ENCODE results near the gene KCNH2.

Gene KCNH2

GRCh38 chr7:150904011-150904909 is 73.9 kb downstream of the KCNH2 start:
- no peak for DNase-seq (ENCODE audit: low read depth)

DNA sequence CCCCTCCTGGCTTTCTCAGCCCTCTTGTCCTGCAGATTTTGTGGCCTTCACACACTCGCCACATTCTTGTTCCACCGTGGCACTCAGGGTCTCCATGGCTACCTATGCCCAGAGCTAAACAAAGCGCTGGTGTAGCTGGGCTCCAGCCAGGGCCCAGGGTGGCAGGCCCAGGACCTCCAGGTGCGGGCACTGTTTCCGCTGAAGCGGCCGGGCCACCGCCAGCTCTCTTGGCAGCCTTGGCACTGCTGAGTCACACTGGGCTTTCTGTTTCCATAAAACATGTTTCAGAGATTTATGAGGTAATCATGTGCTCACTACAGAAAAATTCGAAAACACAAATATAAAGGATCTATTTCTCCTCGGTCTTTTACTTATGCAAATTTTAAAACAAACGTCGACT is 74.5 kb downstream of the KCNH2 start:
- no peak for DNase-seq (ENCODE audit: low read depth)

- DNase-seq (ENCODE audit: low read depth): no peak
Measured at GRCh38 chr7:150902078-150903033, 75.8 kb downstream of the KCNH2 start.

DNA sequence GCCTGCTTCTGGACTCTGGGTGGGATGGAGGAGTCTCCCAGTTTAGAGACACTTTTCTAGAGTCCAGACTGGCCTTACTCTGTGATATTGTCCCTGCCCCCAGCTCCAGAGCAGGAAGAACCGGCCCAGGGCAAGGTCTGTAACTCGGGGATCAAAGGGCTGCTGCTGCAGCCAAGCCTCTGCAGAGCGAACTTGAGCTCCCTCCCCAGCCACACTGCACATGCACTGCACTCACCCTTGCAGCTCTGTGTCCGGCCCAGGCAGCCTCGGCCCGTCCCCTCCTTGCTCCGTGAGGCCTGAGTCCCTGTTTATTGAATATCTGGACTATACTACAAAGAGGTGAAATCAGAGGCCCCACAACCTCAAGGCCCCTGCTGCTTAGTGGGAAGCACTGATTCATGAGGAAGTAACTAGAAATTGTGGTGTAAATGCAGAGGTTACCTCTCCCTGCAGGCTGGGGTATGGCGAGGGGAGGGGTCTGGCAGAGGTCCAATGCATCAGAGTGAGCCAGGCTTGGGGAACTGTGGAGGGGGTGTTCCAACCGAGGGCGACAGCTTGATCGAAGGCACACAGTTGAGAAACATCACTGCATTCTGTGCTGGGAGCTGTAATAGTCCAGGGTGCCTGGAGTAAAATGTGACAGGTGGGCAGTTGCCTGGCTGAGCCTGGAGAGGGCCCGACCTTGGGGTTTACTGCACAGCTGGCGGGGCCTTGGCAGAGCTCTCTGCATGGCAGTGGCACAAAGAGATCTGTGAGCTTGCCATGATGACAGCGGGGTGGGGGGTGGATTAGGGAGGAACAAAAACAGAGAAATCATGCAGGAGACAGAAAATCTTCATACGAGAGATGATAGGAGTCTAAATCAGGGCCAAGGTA is 76.7 kb downstream of the KCNH2 start:
- no peak for DNase-seq (ENCODE audit: low read depth)

DNA sequence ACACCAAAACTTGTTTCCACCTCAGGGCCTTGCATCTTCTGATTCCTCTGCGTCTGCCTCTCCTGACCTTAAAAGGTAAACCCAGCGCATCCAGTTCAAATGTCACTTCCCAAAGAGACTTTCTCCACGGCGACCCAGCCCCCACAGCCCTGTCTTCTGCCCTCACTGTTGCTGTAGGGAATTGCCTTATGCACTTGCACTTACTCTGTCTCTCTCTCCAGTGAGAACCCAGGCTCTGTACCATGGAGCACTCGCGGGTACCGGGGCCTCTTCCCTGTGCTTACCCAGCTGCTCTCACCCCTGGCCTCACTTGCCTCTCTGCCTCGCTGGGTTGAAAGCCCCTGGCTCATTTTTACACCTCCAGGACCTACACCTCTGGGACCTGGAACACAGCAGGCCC is 77.4 kb downstream of the KCNH2 start:
- DNase-seq (ENCODE audit: low read depth): no peak

DNA sequence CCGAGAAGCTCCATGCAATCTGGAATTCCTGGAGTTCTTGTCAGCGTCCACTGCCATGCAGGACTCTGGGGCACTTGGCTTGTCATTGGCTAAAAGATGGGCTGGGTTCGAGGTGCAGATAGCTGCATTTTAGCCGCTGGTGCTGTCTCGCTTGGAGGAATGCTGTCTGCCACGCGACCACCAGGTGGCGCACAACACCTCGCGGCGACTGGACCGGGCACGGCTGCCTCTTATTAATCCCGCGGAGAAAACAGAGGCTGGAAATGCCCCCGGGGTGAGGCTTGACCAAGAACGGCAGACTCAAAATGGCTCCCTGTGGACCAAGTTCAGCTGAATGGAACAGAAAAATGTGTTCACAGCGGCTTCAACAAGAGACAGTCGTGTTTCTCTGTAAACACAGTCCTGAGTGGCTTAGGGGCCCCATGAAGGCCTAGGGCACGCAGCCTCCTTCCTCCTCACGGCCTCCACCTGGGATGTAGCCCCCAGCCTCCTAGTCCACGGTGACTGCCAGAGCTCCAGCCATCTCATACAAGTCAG is 79.6 kb downstream of the KCNH2 start:
- DNase-seq (ENCODE audit: low read depth): peak; percentile 70

DNA sequence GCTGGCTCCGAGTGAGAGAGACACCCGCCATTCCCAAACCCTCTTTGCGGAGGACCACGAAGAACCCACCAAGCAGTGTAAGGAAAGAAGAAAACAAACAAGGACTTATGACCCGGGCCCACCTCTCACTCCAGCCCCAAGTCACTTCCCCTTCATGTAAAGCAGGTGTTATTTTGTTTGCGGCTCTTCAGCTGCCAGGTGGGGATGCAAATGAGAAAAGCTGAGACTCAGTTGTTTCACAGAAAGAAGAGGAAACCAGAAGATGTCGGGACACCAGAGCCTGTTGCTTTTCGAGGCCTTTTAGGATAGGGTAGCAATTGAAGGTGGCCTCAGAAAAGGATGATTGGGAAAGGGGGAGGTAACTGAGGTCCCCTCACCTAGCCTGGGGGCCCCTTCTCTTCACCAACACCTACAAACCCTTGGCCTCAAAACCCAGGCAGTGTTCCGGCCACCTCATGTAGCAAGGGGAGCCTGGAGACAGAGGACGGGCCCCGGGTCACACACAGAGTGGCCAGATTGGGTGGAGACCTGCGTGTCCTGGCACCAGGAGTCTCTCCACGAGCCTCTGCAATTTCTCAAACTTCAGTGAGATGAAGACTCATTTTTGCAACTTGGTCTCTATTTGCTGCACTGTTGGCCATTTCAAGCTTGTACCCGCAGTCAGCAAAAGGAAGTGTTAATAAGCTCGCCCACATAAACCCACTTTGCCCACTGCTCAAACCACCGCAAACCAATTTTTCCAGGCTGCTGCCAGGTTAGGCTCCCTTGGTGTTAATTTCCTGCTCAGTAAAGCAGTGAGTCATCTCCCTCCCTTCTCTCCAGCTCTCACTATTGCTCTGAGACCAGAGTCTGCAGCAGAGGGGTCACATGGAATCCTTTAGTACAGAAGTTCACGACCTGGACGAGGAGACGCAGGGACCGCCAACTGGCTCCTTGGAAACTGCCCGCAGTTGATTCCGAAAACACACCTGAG is 80.3 kb downstream of the KCNH2 start:
- DNase-seq (ENCODE audit: low read depth): peak; percentile 12

- DNase-seq (ENCODE audit: low read depth): no peak
Measured at GRCh38 chr7:150896562-150897209, 81.4 kb downstream of the KCNH2 start.

DNA sequence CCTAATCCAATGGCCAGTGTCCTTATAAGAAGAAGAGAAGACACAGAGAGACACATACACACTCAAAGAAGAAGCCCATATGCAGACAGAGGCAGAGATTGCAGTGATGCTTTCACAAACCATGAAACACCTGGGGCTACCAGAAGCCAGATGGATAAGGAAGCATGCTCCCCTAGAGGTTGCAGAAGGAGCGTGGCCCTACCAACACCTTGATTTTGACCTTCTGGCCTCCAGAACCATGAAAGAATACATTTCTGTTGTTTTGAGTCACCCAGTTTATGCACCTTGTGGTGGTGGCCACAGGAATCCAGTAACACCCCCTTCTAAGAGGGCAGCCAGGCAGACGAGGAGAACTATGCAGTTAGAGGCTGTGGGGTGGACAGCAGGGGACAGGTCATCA is 82.3 kb downstream of the KCNH2 start:
- DNase-seq (ENCODE audit: low read depth): no peak

Measured in activated T-cell treated with anti-CD3 and anti-CD28 coated beads for 24 hours (primary cell).